ENCODE data around the gene NUDT16L1.

DNA sequence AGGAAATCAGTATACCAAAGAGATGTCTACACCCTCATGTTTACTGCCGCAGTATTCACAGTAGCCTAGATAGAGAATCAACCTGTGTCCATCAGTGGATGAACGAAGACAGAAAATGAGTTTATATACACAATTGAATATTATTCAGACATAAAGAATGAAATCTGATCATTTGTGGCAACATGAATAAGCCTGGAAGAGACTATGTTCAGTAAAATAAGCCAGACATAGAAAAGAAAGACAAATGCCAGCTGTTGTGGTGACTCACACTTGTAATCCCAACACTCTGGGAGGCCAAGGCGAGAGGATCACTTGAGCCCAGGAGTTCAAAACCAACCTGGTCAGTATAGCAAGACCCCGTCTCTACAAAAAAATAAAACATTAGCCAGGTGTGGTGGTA, 16.1 kb downstream of the NUDT16L1 start:
- TF ChIP-seq ETV5 (CRISPR knock-in tag; IDR thresholded peaks at IDR 0.05; ENCODE audit: low read depth) (no peak), ATF2 (CRISPR knock-in tag; IDR thresholded peaks at IDR 0.05) (no peak), ATF1 (CRISPR knock-in tag; IDR thresholded peaks at IDR 0.05) (no peak), ATF1 (tag; IDR thresholded peaks at IDR 0.05) (no peak), CBX5 (IDR thresholded peaks at IDR 0.05; ENCODE audit: borderline replicate concordance, low read depth) (no peak), GABPA (tag; conservative IDR thresholded peaks at IDR 0.05; ENCODE audit: low read depth) (no peak), ZEB2 (IDR thresholded peaks at IDR 0.05) (no peak), ESRRA (IDR thresholded peaks at IDR 0.05; ENCODE audit: borderline replicate concordance, low read depth) (no peak)
- TF ChIP-seq, protein P1, sequence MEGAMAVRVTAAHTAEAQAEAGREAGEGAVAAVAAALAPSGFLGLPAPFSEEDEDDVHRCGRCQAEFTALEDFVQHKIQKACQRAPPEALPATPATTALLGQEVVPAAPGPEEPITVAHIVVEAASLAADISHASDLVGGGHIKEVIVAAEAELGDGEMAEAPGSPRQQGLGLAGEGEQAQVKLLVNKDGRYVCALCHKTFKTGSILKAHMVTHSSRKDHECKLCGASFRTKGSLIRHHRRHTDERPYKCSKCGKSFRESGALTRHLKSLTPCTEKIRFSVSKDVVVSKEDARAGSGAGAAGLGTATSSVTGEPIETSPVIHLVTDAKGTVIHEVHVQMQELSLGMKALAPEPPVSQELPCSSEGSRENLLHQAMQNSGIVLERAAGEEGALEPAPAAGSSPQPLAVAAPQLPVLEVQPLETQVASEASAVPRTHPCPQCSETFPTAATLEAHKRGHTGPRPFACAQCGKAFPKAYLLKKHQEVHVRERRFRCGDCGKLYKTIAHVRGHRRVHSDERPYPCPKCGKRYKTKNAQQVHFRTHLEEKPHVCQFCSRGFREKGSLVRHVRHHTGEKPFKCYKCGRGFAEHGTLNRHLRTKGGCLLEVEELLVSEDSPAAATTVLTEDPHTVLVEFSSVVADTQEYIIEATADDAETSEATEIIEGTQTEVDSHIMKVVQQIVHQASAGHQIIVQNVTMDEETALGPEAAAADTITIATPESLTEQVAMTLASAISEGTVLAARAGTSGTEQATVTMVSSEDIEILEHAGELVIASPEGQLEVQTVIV (CRISPR knock-in tag; IDR thresholded peaks at IDR 0.05; ENCODE audit: borderline replicate concordance) = no peak
